GM18505 (cell line): Measurements from ENCODE around the gene HIVEP2.

ENCODE experiments used
- ATAC-seq: cut with Tn5 transposase; IDR thresholded peaks from one replicate; pipeline ENCODE4 v1.9.1; 2021; ENCODE audit not compliant: unreplicated experiment
- POLR2A ChIP-seq: IDR thresholded peaks from 4 replicates; pipeline ENCODE4 v1.6.1; 2011; ENCODE audit warnings: borderline replicate concordance; ENCODE audit not compliant: insufficient read depth, insufficient read length; ENCODE audit errors: extremely low read depth

The HIVEP2 gene

GRCh38 chr6:142867988-142868812, 76.8 kb downstream of the HIVEP2 start:
- TF ChIP-seq POLR2A = no peak
- peak; percentile 41 for ATAC-seq

GRCh38 chr6:142867355-142867801, 77.6 kb downstream of the HIVEP2 start:
- ATAC-seq = no peak
- TF ChIP-seq POLR2A = no peak

- TF ChIP-seq POLR2A = no peak
- ATAC-seq = no peak
Measured at GRCh38 chr6:142863981-142864380, 81.0 kb downstream of the HIVEP2 start.

GRCh38 chr6:142861711-142862110, 83.3 kb downstream of the HIVEP2 start:
- no peak for ATAC-seq
- no peak for TF ChIP-seq POLR2A

GRCh38 chr6:142860498-142860897, 84.5 kb downstream of the HIVEP2 start:
- ATAC-seq = no peak
- TF ChIP-seq POLR2A = no peak

- ATAC-seq = peak; percentile 21
- no peak for TF ChIP-seq POLR2A
Measured at GRCh38 chr6:142857796-142858555, 87.0 kb downstream of the HIVEP2 start.

- peak; percentile 41 for ATAC-seq
- TF ChIP-seq POLR2A = no peak
Measured at GRCh38 chr6:142857233-142857761, 87.7 kb downstream of the HIVEP2 start.

- peak; percentile 36 for TF ChIP-seq POLR2A
- ATAC-seq = peak; percentile 67
Measured at GRCh38 chr6:142856624-142857232, 88.2 kb downstream of the HIVEP2 start.

GRCh38 chr6:142855893-142856623, 88.9 kb downstream of the HIVEP2 start:
- TF ChIP-seq POLR2A = no peak
- peak; percentile 32 for ATAC-seq

GRCh38 chr6:142854589-142855488, 90.1 kb downstream of the HIVEP2 start:
- no peak for TF ChIP-seq POLR2A
- no peak for ATAC-seq

GRCh38 chr6:142853244-142854180, 91.5 kb downstream of the HIVEP2 start:
- no peak for ATAC-seq
- no peak for TF ChIP-seq POLR2A
